H9 (cell line): ENCODE measurements around the gene C5orf34. TPM values are rescaled to one million over a fixed set of nuclear protein-coding genes. Genes with fewer than 3 reads are reported as not detected.

ENCODE experiments used
- DNase-seq: peaks from one replicate; pipeline ENCODE4 v3.0.0-alpha.2; 2017
- H2AFZ ChIP-seq: one replicate; pipeline ENCODE4 v1.6.1; 2013; ENCODE audit warnings: mild to moderate bottlenecking, low read length, control low read depth, moderate library complexity
- H2AK5ac ChIP-seq: 2 replicates; pipeline ENCODE4 v1.6.1; 2013; ENCODE audit warnings: low read length, control low read depth, mixed read lengths; ENCODE audit not compliant: insufficient read length
- H2BK120ac ChIP-seq: one replicate; pipeline ENCODE4 v1.6.1; 2013; ENCODE audit warnings: low read depth, mild to moderate bottlenecking, low read length, control low read depth, inconsistent platforms; ENCODE audit not compliant: poor library complexity, severe bottlenecking
- H2BK12ac ChIP-seq: 2 replicates; pipeline ENCODE4 v1.6.1; 2013; ENCODE audit warnings: low read length, control low read depth, mixed read lengths, low read depth; ENCODE audit not compliant: insufficient read length
- H2BK15ac ChIP-seq: 2 replicates; pipeline ENCODE4 v1.6.1; 2013; ENCODE audit warnings: low read depth, low read length, control low read depth
- H2BK20ac ChIP-seq: one replicate; pipeline ENCODE4 v1.6.1; 2013; ENCODE audit warnings: low read depth, mild to moderate bottlenecking, low read length, control low read depth, inconsistent platforms; ENCODE audit not compliant: poor library complexity, severe bottlenecking
- H2BK5ac ChIP-seq: 2 replicates; pipeline ENCODE4 v1.6.1; 2013; ENCODE audit warnings: low read length, control low read depth, mixed read lengths; ENCODE audit not compliant: insufficient read length
- H3K14ac ChIP-seq: 2 replicates; pipeline ENCODE4 v1.6.1; 2013; ENCODE audit warnings: low read length, control low read depth; ENCODE audit not compliant: insufficient read depth
- H3K18ac ChIP-seq: 2 replicates; pipeline ENCODE4 v1.6.1; 2013; ENCODE audit warnings: low read depth, mild to moderate bottlenecking, mixed read lengths, low read length, control low read depth; ENCODE audit not compliant: insufficient read length
- H3K23ac ChIP-seq: 2 replicates; pipeline ENCODE4 v1.6.1; 2013; ENCODE audit warnings: low read length, control low read depth, mixed read lengths, low read depth; ENCODE audit not compliant: insufficient read length
- H3K23me2 ChIP-seq: 2 replicates; pipeline ENCODE4 v1.6.1; 2013; ENCODE audit warnings: low read depth, mild to moderate bottlenecking, mixed read lengths, low read length, control low read depth; ENCODE audit not compliant: insufficient read length, poor library complexity, severe bottlenecking
- H3K27ac ChIP-seq: 2 replicates; pipeline ENCODE4 v1.5.1; 2013; ENCODE audit warnings: low read length, control low read depth, mixed read lengths, low read depth; ENCODE audit not compliant: insufficient read length
- H3K27me3 ChIP-seq: 2 replicates; pipeline ENCODE4 v1.6.1; 2013; ENCODE audit warnings: low read length, control low read depth, inconsistent platforms; ENCODE audit not compliant: insufficient read depth
- H3K4ac ChIP-seq: 2 replicates; pipeline ENCODE4 v1.6.1; 2013; ENCODE audit warnings: low read depth, mild to moderate bottlenecking, control low read depth, inconsistent platforms, low read length, moderate library complexity
- H3K4me1 ChIP-seq: 2 replicates; pipeline ENCODE4 v1.6.1; 2013; ENCODE audit warnings: low read length, control low read depth, inconsistent platforms; ENCODE audit not compliant: insufficient read depth
- H3K4me2 ChIP-seq: 2 replicates; pipeline ENCODE4 v1.6.1; 2013; ENCODE audit warnings: low read length, control low read depth, mixed read lengths; ENCODE audit not compliant: insufficient read length, insufficient read depth
- H3K56ac ChIP-seq: 2 replicates; pipeline ENCODE4 v1.6.1; 2013; ENCODE audit warnings: low read depth, mild to moderate bottlenecking, mixed read lengths, low read length, control low read depth; ENCODE audit not compliant: insufficient read length
- H3K79me1 ChIP-seq: 2 replicates; pipeline ENCODE4 v1.6.1; 2013; ENCODE audit warnings: low read depth, mild to moderate bottlenecking, moderate library complexity, low read length, control low read depth, inconsistent platforms; ENCODE audit not compliant: insufficient read depth, poor library complexity, severe bottlenecking
- H3K79me2 ChIP-seq: 2 replicates; pipeline ENCODE4 v1.6.1; 2013; ENCODE audit warnings: low read length, control low read depth, inconsistent platforms; ENCODE audit not compliant: insufficient read depth
- H3K9ac ChIP-seq: 2 replicates; pipeline ENCODE4 v1.6.1; 2013; ENCODE audit warnings: low read length, control low read depth, mixed read lengths; ENCODE audit not compliant: insufficient read length; ENCODE audit errors: extremely low read depth
- H3K9me3 ChIP-seq: one replicate; pipeline ENCODE4 v1.6.1; 2013; ENCODE audit warnings: low read depth, low read length, inconsistent platforms; ENCODE audit not compliant: control insufficient read depth
- H3T11ph ChIP-seq: one replicate; pipeline ENCODE4 v1.6.1; 2013; ENCODE audit warnings: mild to moderate bottlenecking, low read length, control low read depth, inconsistent platforms
- H4K20me1 ChIP-seq: one replicate; pipeline ENCODE4 v1.6.1; 2013; ENCODE audit not compliant: control insufficient read depth, insufficient read length, insufficient read depth
- H4K5ac ChIP-seq: 2 replicates; pipeline ENCODE4 v1.6.1; 2013; ENCODE audit warnings: low read depth, mild to moderate bottlenecking, mixed read lengths, low read length, control low read depth; ENCODE audit not compliant: insufficient read length
- H4K8ac ChIP-seq: replicated peaks from 2 replicates; pipeline ENCODE4 v1.6.1; 2013; ENCODE audit warnings: low read length, control low read depth, mixed read lengths, low read depth; ENCODE audit not compliant: insufficient read length
- H4K91ac ChIP-seq: 2 replicates; pipeline ENCODE4 v1.6.1; 2013; ENCODE audit warnings: low read depth, mild to moderate bottlenecking, moderate library complexity, mixed read lengths, low read length, control low read depth; ENCODE audit not compliant: insufficient read length
- H3K27ac Mint-ChIP-seq, 3 experiments: 2 replicates in 2 of 3; 3 replicates in 1 of 3; pipeline ENCODE4 v1.8.0; 2020 to 2021; ENCODE audit warnings: mixed read lengths in 3 of 3, mild to moderate bottlenecking in 1 of 3, moderate library complexity in 1 of 3
- H3K27me3 Mint-ChIP-seq: 2 replicates; pipeline ENCODE4 v1.8.0; 2021; ENCODE audit warnings: low read depth, mild to moderate bottlenecking, moderate library complexity, mixed read lengths
- H3K36me3 Mint-ChIP-seq, 3 experiments: 2 replicates in 2 of 3; 3 replicates in 1 of 3; pipeline ENCODE4 v1.8.0; 2020 to 2021; ENCODE audit warnings: low read depth in 3 of 3, mixed read lengths in 3 of 3; ENCODE audit not compliant: insufficient read depth in 1 of 3
- H3K4me1 Mint-ChIP-seq, 2 experiments: 2 replicates each; pipeline ENCODE4 v1.8.0; 2020; ENCODE audit warnings: mixed read lengths in 2 of 2
- H3K4me3 Mint-ChIP-seq, 2 experiments: 2 replicates in 1 of 2; 3 replicates in 1 of 2; pipeline ENCODE4 v1.8.0; 2020 to 2021; ENCODE audit warnings: mild to moderate bottlenecking in 2 of 2, mixed read lengths in 2 of 2, moderate library complexity in 1 of 2
- H3K9me3 Mint-ChIP-seq, 2 experiments: 2 replicates in 1 of 2; 3 replicates in 1 of 2; pipeline ENCODE4 v1.8.0; 2020; ENCODE audit warnings: mild to moderate bottlenecking in 2 of 2, mixed read lengths in 2 of 2, moderate library complexity in 1 of 2
- CTCF ChIP-seq: fragments of 200-600 bp; sonication (generic); conservative IDR thresholded peaks from 3 replicates; pipeline ENCODE4 v1.8.0; 2021; ENCODE audit warnings: antibody characterized with exemption, mild to moderate bottlenecking
- WGBS: extraction: QIAGEN DNeasy Blood & Tissue Kit; methylation state at CpG from one replicate; pipeline ENCODE4 v1.1.7; 2013; ENCODE audit warnings: missing lambda C conversion rate, low lambda C conversion rate, mixed read lengths; ENCODE audit not compliant: insufficient read length; ENCODE audit errors: extremely low coverage; 5-methylcytosine and 5-hydroxymethylcytosine counted together
- total RNA-seq: library from RNA; stranded (reverse); gene quantifications from 2 replicates; pipeline ENCODE4 v1.2.1, GENCODE V29; 2021

C5orf34 gene
- total RNA-seq, 1 experiment from 2014 or later = 7.7 TPM

DNA sequence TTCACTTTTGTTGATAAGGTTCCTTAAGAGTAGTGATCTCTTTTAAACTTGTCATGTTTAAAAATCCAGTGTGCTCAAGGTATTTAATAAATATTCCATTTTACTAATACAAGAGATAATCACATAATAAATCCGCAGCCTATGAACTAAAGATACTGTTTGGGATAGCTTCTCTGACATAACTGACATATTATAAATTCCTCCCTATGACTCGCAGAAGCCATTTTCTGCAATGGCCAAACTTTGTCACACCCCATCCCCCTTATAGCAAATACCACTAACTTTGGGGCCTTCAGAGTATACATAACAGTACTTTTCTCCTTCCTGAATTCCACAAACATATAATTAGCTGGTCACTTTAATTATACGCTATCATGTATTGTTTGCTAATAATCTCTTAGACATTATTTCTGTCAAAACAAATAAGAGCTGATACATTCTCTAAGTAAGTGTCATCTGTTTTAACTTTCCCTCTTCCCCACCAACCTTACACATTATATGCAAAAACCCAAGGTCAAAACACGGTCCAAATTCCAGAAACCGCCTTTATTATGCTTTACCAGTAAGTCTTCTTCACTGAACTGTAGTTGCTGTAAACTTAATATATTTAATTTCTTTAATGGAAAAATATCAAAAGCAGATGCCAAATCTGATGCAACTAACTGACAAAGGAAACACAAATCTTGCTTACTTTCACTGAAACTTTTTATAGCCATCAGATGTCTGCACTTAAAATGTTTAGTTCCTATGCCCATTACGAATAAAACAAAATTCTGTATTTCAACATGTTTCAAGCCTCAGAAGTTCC is 32.3 kb downstream of the C5orf34 start:
- no peak overlapping the region for H3K56ac ChIP-seq
- H4K5ac ChIP-seq = no peak overlapping the region
- no peak overlapping the region for H2BK20ac ChIP-seq
- H3K9me3 ChIP-seq = no peaks in the 10 kb centered on the region
- peaks cover 0 to 4% (median 2%) of the 10 kb centered on the region in 3 experiments; a peak in 2 of 7 replicates for H3K36me3 Mint-ChIP-seq
- no peak overlapping the region for H2BK12ac ChIP-seq
- no peaks in the 10 kb centered on the region for H4K20me1 ChIP-seq
- H3T11ph ChIP-seq = no peak overlapping the region
- no peaks in the 10 kb centered on the region for H3K27me3 ChIP-seq
- DNase-seq = no peak
- no peak overlapping the region for H2BK15ac ChIP-seq
- H3K4ac ChIP-seq = no peak overlapping the region
- H3K9me3 Mint-ChIP-seq = no peaks in the 10 kb centered on the region
- no peak overlapping the region for H2AFZ ChIP-seq
- no peaks in the 10 kb centered on the region for H3K79me1 ChIP-seq
- no peak overlapping the region for H3K23ac ChIP-seq
- H3K27me3 Mint-ChIP-seq = no peaks in the 10 kb centered on the region
- H3K27ac ChIP-seq = no peak overlapping the region
- no peak for TF ChIP-seq CTCF
- peak overlapping the region; percentile 84 to 100 (median 95); a peak in 5 of 7 replicates for H3K27ac Mint-ChIP-seq
- H3K14ac ChIP-seq = no peak overlapping the region
- no peaks in the 10 kb centered on the region for H3K79me2 ChIP-seq
- H3K9ac ChIP-seq = peak overlapping the region; percentile 79
- no peak overlapping the region for H3K18ac ChIP-seq
- peaks cover 14% of the 10 kb centered on the region in 2 experiments for H3K4me1 Mint-ChIP-seq
- no peak overlapping the region for H2BK120ac ChIP-seq
- H3K23me2 ChIP-seq = peaks cover 2% of the 10 kb centered on the region
- H2BK5ac ChIP-seq = no peak overlapping the region
- H4K91ac ChIP-seq = no peak overlapping the region
- no peak overlapping the region for H2AK5ac ChIP-seq
- H3K4me3 Mint-ChIP-seq = peak overlapping the region; percentile 97 to 98
- no peaks in the 10 kb centered on the region for H3K4me1 ChIP-seq
- H3K4me2 ChIP-seq = peak overlapping the region; percentile 85
- no CpG with 5 or more reads among the region's 6 CpGs for WGBS
- no peak overlapping the region for H4K8ac ChIP-seq
